Stimulated activated CD8-positive, alpha-beta memory T cell treated with anti-CD3 and anti-CD28 coated beads, Interleukin-7, amount 100 ng/mL, for 24 hours (primary cell): ENCODE measurements around the gene PLCB3.
"Not testable (repeated sequence)": the region's sequence is repeated elsewhere in the genome, so short reads cannot be mapped to it uniquely, and the experiment has no call there.

ENCODE experiments used
- DNase-seq: peaks from one replicate; pipeline ENCODE4 v3.0.0-alpha.2; 2020; ENCODE audit warnings: low read depth

The PLCB3 gene

DNA sequence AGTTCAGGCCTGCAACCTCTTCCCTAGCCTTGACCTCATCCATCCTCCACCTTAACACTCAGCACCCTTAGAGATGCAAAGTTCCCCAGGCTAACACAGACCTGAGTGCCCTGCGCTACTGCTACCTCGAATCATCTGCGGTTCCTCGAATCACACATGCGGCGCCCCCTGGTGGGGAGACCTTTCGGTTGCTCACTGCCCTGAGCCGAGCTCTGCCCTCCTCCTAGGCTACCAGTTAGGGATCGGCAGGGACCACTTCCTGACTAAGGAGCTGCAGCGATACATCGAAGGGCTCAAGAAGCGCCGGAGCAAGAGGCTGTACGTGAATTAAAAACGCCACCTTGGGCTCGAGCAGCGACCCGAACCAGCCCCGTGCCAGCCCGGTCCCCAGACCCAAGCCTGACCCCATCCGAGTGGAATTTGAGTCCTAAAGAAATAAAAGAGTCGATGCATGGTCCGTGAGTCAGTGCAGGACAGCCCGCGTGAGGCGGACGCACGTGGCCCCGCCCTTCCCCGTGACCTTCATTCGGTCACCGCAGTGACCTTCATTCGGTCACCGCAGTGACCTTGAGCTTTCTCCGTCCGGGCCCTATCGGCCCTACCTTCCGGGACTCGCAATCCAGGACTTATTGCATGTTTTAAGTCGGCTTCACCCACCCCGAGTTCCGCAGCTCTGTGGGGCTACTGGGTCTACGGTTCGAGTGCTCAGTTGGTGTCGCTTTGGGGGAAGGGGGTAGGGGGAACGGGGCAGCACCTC, 53.2 kb downstream of the PLCB3 start:
- DNase-seq, result peak; percentile 96

DNA sequence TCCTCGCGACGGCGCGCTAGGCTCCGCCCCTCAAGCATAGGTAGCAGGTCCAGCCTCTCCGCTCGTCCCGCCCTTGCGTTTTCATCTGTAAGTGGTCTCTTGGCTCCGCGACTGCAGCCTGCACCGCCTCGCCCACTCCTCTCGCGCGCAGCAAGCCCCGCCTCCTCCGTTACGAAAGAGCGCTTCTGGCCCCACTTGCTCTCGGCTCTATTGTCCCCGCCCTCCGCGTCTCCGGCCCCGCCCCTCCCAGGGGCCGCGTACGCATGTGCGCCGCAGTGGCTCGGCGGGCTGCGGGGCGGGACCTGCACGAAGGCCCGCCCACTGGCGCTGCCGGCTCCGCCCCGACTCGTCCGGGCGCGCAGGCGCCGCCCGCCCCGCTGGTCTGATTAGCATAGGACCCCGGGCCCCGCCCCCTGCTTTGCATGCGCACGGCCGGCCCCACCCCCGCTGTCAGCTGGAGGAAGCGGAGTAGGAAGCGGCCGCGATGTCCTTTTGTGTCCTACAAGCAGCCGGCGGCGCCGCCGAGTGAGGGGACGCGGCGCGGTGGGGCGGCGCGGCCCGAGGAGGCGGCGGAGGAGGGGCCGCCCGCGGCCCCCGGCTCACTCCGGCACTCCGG, 53.9 kb downstream of the PLCB3 start, which contains the start of gene ESRRA:
ESRRA (plus strand) TSS at position 450 of the 616 bp plus-strand sequence. CDS start 1,656 bp downstream, outside the sequence.
- DNase-seq, result peak; percentile 99

DNA sequence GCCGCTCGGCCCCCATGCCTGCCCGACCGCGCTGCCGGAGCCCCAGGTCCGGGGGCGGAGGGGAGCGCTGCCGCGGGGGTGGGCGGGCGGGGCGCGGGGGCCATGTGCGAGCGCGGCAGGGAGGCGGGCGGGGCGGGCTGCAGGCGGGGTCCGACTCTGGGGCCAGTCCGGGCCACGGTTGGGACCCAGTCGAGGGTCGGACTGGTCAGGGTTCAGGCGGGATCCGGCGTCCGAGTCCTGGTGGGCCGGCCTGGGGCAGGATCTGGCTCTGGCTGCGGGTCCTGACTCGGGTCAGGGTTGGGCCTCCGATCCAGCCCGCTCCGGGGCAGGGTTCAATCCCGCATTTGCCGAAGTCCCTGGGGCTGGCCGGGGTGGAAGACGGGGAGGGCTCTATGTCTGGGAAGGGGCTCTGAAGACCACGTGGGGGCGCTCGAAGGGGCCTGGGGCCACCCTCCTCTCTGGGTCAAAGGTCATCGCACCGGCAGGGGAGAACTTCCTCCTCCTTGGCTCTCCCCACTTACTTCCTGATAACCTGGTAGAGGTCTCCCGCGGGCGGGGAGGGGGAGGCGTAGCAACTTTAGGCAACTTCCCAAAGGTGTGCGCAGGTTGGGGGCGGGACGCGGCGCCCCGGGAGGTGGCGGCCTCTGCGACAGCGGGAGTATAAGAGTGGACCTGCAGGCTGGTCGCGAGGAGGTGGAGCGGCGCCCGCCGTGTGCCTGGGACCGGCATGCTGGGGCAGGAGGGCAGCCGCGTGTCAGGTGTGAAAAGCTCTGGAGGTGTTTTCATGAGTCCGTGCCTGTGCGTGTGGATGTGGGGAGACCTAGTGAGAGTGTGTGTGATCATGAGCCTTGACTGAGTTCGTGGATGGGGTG, 54.6 kb downstream of the PLCB3 start:
- DNase-seq, result peak; percentile 46

DNA sequence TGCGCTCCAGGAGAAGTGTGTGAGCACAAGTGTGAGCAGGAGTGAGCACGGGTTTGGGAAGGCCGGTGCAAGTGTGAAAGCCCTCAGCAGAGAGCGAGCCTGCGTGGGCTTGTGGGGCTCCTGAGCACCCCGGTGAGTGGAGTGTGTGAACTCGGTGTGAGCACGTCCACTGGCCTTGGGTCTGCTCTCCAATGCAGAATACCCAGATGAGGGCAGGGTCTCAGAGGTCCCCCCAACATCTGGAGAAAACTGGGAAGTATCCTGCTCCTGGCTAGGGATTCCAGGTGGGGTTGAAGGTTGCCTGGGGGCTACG, 55.2 kb downstream of the PLCB3 start:
- DNase-seq, result no peak

DNA sequence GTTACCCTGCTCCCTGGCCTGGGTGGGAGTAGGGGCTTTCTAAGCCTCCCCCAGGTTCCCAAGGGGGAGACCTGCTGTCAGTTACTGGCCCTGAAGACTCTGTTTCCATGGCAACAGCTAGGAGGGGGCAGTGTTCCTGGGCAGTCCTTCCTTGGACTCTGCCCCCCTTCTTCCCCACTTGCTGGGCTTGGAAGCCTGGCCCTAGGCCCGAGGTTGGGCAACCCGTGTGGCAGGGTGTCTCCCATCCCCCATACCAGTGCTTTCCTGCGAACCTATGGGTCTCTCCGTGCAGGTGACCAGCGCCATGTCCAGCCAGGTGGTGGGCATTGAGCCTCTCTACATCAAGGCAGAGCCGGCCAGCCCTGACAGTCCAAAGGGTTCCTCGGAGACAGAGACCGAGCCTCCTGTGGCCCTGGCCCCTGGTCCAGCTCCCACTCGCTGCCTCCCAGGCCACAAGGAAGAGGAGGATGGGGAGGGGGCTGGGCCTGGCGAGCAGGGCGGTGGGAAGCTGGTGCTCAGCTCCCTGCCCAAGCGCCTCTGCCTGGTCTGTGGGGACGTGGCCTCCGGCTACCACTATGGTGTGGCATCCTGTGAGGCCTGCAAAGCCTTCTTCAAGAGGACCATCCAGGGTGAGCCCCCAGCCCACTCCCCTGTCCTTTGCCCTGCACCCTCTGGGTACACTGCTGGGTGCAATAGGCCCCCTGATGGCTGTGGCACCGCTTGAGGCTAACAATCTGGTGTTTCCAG, 55.7 kb downstream of the PLCB3 start:
- DNase-seq, result no peak

DNA sequence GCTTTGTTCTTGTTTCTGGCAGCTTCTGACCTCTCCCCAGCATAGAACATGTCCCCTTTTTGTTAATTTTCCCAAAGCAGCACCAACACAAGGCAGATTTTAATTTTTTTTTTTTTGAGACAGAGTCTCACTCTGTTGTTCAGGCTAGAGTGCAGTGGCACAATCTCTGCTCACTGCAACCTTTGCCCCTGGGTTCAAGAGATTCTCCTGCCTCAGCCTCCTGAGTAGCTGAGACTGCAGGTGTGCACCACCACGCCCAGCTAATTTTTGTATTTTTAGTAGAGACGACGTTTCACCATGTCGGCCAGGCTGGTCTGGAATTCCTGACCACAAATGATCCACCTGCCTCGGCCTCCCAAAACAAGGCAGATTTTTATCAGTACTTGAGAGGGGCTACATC, 56.5 kb downstream of the PLCB3 start:
- not testable (repeated sequence) for DNase-seq

DNA sequence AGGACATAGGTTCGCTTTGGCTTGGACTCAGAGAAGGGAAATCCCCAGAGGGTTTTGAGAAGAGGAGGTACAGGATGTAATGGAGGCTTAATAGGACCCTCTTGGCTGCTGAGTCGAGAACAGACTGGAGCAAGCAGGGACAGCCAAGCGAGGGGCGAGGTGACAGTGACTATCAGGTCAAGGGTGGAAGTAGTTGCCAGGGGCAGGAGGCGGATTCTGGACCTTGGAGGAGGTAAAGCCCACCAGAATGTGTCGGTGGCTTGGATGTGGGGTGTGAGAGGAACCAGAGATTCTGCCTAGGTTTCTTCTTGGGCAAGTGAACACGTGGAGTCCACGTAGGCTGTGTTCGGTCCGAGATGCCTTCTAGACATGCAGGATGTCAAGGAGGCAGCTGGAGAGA, 61.6 kb downstream of the PLCB3 start:
- no peak for DNase-seq

DNA sequence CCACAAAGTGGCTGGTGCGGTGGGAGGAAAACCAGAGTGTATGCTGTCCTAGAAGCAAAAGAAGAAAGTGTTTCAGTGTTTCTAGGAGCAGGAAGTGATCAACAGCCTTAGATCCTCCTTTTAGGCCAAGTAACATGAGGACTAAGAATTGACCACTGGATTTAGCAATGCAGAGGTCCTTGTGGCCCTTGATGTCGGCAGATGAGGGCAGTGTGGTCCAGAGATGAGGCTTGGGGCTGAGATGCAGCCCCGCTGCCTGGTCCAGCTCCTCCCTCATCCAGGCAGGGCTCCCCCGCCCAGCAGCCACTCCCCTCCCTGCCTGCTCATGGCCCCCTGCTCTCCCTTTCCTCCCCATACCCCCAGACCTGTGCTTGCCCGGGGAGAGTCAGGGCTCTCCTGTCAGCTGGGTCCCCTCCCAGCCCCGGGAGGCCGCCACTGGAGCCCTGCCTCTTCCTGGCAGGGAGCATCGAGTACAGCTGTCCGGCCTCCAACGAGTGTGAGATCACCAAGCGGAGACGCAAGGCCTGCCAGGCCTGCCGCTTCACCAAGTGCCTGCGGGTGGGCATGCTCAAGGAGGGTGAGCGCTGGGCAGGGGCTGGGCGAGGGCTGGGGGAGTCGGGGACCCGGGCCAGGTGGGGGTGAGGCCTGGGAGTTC, 62.3 kb downstream of the PLCB3 start:
- no peak for DNase-seq

DNA sequence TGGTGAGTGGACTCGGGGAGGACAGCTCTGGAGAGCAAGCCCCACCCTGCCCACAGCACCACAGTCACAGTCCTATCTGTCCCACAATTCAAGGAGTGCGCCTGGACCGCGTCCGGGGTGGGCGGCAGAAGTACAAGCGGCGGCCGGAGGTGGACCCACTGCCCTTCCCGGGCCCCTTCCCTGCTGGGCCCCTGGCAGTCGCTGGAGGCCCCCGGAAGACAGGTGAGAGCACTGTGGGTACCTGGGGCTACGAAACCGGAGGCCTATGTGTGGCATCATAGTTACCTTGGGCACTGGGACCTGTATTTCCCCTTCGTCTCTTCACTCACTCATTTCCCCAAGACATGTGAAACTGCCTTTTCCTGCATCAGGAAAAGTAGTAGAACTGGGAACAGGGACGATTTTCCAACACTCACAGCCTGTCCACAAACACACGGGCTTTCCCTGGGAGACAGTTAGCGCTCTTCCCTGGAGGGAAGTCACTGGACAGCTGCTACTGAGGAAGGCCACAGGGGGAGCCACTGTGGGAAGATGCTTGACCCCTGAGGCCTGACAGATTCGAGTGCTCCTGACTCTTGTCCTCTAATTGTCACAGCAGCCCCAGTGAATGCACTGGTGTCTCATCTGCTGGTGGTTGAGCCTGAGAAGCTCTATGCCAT, 62.9 kb downstream of the PLCB3 start:
- DNase-seq, result no peak

DNA sequence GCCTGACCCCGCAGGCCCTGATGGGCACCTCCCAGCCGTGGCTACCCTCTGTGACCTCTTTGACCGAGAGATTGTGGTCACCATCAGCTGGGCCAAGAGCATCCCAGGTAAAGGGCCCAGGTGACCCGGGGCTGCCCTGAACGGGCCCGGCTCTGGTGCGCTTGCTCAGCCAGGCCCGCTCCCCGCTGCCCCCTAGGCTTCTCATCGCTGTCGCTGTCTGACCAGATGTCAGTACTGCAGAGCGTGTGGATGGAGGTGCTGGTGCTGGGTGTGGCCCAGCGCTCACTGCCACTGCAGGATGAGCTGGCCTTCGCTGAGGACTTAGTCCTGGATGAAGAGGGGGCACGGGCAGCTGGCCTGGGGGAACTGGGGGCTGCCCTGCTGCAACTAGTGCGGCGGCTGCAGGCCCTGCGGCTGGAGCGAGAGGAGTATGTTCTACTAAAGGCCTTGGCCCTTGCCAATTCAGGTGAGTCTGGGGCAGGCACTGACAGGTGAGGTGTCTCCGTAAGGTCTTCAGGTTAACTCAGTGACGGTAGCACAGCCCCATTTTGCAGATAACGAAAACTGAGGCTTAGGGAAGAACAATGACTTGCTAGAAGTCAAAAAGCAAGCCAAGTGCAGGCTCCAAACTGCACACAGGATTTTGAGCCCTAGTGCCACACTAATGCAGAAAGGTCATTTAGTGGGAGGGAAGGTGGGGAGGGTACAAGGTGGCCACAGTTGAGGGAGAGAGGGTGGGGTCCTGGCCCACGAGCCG, 63.7 kb downstream of the PLCB3 start:
- DNase-seq, result no peak

DNA sequence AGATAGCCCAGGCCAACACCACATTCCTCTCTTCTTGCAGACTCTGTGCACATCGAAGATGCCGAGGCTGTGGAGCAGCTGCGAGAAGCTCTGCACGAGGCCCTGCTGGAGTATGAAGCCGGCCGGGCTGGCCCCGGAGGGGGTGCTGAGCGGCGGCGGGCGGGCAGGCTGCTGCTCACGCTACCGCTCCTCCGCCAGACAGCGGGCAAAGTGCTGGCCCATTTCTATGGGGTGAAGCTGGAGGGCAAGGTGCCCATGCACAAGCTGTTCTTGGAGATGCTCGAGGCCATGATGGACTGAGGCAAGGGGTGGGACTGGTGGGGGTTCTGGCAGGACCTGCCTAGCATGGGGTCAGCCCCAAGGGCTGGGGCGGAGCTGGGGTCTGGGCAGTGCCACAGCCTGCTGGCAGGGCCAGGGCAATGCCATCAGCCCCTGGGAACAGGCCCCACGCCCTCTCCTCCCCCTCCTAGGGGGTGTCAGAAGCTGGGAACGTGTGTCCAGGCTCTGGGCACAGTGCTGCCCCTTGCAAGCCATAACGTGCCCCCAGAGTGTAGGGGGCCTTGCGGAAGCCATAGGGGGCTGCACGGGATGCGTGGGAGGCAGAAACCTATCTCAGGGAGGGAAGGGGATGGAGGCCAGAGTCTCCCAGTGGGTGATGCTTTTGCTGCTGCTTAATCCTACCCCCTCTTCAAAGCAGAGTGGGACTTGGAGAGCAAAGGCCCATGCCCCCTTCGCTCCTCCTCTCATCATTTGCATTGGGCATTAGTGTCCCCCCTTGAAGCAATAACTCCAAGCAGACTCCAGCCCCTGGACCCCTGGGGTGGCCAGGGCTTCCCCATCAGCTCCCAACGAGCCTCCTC, 64.6 kb downstream of the PLCB3 start:
- not testable (repeated sequence) for DNase-seq

DNA sequence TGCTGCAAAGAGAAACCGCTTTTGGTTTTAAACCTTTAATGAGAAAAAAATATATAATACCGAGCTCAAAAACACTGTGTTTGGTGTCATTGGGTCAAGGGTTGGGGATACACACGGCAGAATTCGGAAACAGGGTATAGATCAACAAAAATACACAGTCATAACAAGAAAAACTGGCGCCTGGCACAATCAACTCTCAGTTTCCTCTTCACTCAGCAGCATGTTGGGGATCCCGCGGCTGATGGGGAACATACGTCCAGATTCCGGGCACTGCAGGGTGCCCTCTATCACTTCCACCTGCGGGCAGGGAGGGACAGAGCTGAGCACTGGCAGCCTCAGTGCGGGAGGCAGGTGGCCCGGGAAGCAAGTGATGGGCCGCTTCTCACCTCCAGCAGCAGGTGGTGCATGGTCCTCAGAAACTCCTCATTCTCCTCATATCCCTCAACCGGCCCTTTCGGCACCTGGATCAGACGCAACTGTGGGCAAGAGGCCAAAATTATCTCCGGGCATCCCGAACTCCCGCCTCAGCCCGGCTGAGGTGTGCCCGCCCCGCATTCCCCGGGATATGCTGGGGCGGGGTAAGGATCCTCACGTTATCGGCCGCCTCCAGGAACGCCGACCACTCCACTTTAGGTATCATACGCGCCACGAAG, 65.5 kb downstream of the PLCB3 start:
- no peak for DNase-seq

DNA sequence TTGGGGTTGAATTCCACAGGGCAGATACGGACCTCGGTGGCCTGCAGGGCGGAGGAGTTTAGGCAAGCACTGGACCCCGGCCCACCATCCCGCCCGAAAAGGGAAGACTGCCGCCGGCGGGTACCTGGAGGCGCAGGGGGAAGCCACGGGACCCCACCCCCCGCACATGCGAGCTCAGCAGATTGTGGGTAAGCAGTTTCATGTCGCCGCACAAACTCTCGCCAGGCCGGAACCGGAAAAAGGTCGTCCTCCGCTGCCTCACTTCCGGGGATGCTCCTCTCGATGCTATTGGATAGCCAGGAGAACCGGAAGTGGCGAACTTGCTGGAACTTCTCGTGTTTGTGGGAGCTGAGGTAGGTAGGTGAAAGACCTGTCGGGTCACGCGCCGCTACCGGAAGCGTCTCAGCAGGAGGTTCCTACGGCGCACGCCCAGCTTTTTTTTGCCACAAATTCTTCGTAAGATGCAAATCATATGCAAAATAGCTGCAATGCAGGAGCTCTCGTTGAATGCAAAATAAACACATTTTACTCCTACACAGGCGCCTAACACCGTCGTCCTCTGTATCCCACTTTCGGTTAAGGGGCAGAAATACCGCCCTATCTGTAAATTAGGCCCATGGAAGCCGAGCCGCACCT, 66.1 kb downstream of the PLCB3 start, which contains the start of gene TRMT112:
TRMT112 (minus strand) TSS at position 235 of the 636 bp plus-strand sequence; CDS start at position 202, 33 bp downstream.
- peak; percentile 93 for DNase-seq

DNA sequence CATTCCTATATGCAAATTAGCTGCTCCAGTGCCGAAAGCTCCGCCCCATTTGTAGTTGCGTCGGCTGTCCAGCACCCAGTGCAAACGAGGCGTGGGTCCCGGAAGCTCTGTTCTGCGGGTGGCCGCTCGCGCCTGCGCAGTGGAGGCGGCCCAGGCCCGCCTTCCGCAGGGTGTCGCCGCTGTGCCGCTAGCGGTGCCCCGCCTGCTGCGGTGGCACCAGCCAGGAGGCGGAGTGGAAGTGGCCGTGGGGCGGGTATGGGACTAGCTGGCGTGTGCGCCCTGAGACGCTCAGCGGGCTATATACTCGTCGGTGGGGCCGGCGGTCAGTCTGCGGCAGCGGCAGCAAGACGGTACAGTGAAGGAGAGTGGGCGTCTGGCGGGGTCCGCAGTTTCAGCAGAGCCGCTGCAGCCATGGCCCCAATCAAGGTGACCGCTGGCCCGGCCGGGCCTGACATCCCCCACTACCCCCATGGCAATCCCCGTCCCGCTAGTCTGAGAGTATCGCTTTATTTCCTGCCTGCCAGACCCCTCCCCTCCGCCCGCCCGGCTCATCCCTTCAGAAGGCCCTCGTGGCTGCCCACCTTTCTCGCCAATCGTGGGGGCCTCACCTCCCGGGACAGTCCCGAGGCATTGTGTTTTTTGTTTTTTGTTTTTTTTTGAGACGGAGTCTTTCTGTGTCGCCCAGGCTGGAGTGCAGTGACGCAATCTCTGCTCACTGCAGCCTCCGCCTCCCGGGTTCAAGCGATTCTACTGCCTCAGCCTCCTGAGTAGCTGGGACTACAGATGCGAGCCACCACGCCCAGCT, 66.8 kb downstream of the PLCB3 start, which contains the start of gene PRDX5:
PRDX5 (plus strand) TSS at position 161 of the 805 bp plus-strand sequence; CDS start at position 256, 95 bp downstream.
- DNase-seq, result peak; percentile 84
